Panc1 (cell line): Measurements from ENCODE around the gene SLC66A1. TPM values are rescaled to one million over a fixed set of nuclear protein-coding genes. Genes with fewer than 3 reads are reported as not detected.

Source experiments
- ATAC-seq: fragments of 200-7000 bp; cut with Tn5 transposase; 2 replicates; pipeline ENCODE4 v1.9.1; 2020; ENCODE audit warnings: mild to moderate bottlenecking, moderate library complexity
- BruUV-seq: library from RNA; stranded (reverse); fragments of 400-500 nt; replicated peaks from 2 replicates; lab custom pipeline; 2021; lab: Mats Ljungman, UMichigan
- CTCF ChIA-PET: fragments of 300-600 bp; sonication (Branson Sonifier 250); formaldehyde crosslinking; loops from one replicate; lab custom pipeline; 2022; ENCODE audit warnings: antibody characterized with exemption; lab: Charles Lee
- POLR2A ChIA-PET: fragments of 300-600 bp; sonication (Branson Sonifier 250); formaldehyde crosslinking; loops from one replicate; lab custom pipeline; 2022; ENCODE audit warnings: antibody characterized with exemption; lab: Charles Lee
- DNase-seq: peaks from one replicate; pipeline ENCODE4 v3.0.0-alpha.2; 2010; ENCODE audit warnings: low read depth, low spot score
- H3K27ac ChIP-seq: 2 replicates; pipeline ENCODE4 v1.5.1; 2011; ENCODE audit warnings: mild to moderate bottlenecking, low read length, inconsistent platforms
- H3K27me3 ChIP-seq: fragments of 200-500 bp; sonication (Bioruptor generic); 2 replicates; pipeline ENCODE4 v1.6.0; 2014; ENCODE audit warnings: low read length, inconsistent platforms; ENCODE audit not compliant: control insufficient read depth, insufficient read depth
- H3K36me3 ChIP-seq: fragments of 200-500 bp; sonication (Bioruptor generic); 2 replicates; pipeline ENCODE4 v1.5.1; 2014; ENCODE audit warnings: inconsistent platforms, mild to moderate bottlenecking, low read length, moderate library complexity; ENCODE audit not compliant: control insufficient read depth, insufficient read depth
- H3K4me1 ChIP-seq: 2 replicates; pipeline ENCODE4 v1.5.1; 2011; ENCODE audit warnings: inconsistent platforms, mild to moderate bottlenecking, low read length, moderate library complexity; ENCODE audit not compliant: control insufficient read depth, insufficient read depth
- H3K4me3 ChIP-seq, 2 experiments: 2 replicates each; pipeline ENCODE4 v1.5.1; 2011 to 2012; ENCODE audit warnings: low read depth in 2 of 2, low read length in 2 of 2, mild to moderate bottlenecking in 2 of 2, inconsistent platforms in 1 of 2, moderate library complexity in 1 of 2
- H3K9me3 ChIP-seq: fragments of 200-500 bp; sonication (Bioruptor generic); 2 replicates; pipeline ENCODE4 v1.5.1; 2014; ENCODE audit warnings: low read depth, mild to moderate bottlenecking, inconsistent platforms, low read length, moderate library complexity; ENCODE audit not compliant: control insufficient read depth, insufficient read depth
- POLR2AphosphoS5 ChIP-seq: IDR thresholded peaks from 2 replicates; pipeline ENCODE4 v1.6.1; 2012; ENCODE audit warnings: mild to moderate bottlenecking, low read depth, low read length, moderate library complexity
- SIN3A ChIP-seq: IDR thresholded peaks from 2 replicates; pipeline ENCODE4 v1.6.1; 2012; ENCODE audit warnings: low read depth, mild to moderate bottlenecking, low read length, moderate library complexity, borderline replicate concordance; ENCODE audit not compliant: insufficient read depth
- TCF7L2 ChIP-seq: IDR thresholded peaks from 2 replicates; pipeline ENCODE4 v1.6.1; 2011; ENCODE audit warnings: mild to moderate bottlenecking, low read depth, low read length, inconsistent platforms
- in situ Hi-C: cut with HindIII; loops from 2 replicates; pipeline ENCODE4 v1.10.0; 2016; ENCODE audit warnings: low sequenced_read_pairs, low pct_unique_long_range_greater_than_20kb
- intact Hi-C: fragments of 100-400 bp; cut with micrococcal nuclease; formaldehyde crosslinking; loops from one replicate; pipeline ENCODE4 v1.10.0; 2022; ENCODE audit not compliant: unreplicated experiment
- total RNA-seq: library from RNA; stranded (reverse); gene quantifications from one replicate; pipeline ENCODE4 v1.2.1, GENCODE V29; 2021; ENCODE audit not compliant: unreplicated experiment
- TF ChIP-seq, protein P1 (sequence below): fragments of 450-650 bp; IDR thresholded peaks from 2 replicates; pipeline ENCODE4 v1.5.1; 2017; ENCODE audit warnings: mild to moderate bottlenecking
- TF ChIP-seq, protein P2 (sequence below), 2 experiments: IDR thresholded peaks; 2 replicates each; pipeline ENCODE4 v1.6.1; 2011 to 2012; ENCODE audit warnings: low read depth in 2 of 2, control low read depth in 1 of 2, low read length in 1 of 2, mild to moderate bottlenecking in 1 of 2, moderate library complexity in 1 of 2; ENCODE audit not compliant: insufficient read depth in 1 of 2

The SLC66A1 gene
- total RNA-seq, 1 experiment from 2014 or later, result 42.0 TPM

DNA sequence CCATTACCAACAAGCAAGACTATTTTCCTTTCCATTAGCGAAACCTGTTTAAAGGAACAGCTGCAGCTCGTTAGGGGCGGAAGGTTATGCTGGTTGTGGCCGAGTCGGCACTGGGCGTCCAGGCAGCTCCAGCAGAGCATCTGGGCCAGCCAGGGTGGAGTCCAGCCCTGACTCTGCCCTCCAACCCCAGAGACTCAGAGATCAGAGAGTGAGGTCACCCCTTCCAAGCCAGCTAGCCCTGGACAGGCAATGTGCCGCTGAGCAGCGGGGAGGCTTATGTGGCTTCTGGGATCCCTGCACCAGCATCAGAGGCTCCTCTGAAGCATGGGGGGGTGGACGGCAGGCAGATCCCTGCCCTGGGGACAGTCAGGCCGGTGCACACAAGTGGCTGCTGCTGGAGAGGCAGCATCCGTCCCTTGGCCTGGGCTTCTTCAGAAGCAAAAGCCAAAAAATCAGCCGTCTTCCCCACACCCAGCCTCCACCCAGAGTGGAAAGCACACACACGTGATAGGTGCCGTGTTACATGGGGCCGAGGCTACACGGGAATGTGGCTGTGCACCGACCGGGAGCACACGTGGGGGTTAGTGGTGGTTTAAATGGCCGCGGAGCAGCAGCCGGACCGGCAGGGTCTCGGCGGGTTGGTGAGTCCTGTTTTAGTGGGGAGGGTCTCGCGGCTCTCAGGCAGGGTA is 30.1 kb downstream of the SLC66A1 start:
- no peak overlapping the region for H3K4me3 ChIP-seq
- ATAC-seq, result 0 out of 2 replicates have a peak, but pooled peaks have one; percentile 3
- H3K27me3 ChIP-seq, result no peaks in the 10 kb centered on the region
- peaks cover 5% of the 10 kb centered on the region; the same call in 1 of the 2 replicates for H3K36me3 ChIP-seq
- in situ Hi-C loops (no loop called here), intact Hi-C loops (loop anchor here (5.0 kb wide), 1 partner anchor 310 kb away; no protein-coding TSS in a partner anchor)
- TF ChIP-seq, protein P1, sequence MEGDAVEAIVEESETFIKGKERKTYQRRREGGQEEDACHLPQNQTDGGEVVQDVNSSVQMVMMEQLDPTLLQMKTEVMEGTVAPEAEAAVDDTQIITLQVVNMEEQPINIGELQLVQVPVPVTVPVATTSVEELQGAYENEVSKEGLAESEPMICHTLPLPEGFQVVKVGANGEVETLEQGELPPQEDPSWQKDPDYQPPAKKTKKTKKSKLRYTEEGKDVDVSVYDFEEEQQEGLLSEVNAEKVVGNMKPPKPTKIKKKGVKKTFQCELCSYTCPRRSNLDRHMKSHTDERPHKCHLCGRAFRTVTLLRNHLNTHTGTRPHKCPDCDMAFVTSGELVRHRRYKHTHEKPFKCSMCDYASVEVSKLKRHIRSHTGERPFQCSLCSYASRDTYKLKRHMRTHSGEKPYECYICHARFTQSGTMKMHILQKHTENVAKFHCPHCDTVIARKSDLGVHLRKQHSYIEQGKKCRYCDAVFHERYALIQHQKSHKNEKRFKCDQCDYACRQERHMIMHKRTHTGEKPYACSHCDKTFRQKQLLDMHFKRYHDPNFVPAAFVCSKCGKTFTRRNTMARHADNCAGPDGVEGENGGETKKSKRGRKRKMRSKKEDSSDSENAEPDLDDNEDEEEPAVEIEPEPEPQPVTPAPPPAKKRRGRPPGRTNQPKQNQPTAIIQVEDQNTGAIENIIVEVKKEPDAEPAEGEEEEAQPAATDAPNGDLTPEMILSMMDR, result no peak
- TF ChIP-seq SIN3A, result no peak
- TF ChIP-seq POLR2AphosphoS5, result no peak
- TF ChIP-seq, protein P2, sequence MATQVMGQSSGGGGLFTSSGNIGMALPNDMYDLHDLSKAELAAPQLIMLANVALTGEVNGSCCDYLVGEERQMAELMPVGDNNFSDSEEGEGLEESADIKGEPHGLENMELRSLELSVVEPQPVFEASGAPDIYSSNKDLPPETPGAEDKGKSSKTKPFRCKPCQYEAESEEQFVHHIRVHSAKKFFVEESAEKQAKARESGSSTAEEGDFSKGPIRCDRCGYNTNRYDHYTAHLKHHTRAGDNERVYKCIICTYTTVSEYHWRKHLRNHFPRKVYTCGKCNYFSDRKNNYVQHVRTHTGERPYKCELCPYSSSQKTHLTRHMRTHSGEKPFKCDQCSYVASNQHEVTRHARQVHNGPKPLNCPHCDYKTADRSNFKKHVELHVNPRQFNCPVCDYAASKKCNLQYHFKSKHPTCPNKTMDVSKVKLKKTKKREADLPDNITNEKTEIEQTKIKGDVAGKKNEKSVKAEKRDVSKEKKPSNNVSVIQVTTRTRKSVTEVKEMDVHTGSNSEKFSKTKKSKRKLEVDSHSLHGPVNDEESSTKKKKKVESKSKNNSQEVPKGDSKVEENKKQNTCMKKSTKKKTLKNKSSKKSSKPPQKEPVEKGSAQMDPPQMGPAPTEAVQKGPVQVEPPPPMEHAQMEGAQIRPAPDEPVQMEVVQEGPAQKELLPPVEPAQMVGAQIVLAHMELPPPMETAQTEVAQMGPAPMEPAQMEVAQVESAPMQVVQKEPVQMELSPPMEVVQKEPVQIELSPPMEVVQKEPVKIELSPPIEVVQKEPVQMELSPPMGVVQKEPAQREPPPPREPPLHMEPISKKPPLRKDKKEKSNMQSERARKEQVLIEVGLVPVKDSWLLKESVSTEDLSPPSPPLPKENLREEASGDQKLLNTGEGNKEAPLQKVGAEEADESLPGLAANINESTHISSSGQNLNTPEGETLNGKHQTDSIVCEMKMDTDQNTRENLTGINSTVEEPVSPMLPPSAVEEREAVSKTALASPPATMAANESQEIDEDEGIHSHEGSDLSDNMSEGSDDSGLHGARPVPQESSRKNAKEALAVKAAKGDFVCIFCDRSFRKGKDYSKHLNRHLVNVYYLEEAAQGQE (IDR thresholded peaks at IDR 0.05; ENCODE audit: insufficient read depth in 1 of 2, low read depth in 2 of 2, low read length in 1 of 2), result no peak
- no peak for TF ChIP-seq TCF7L2
- no peak overlapping the region for H3K27ac ChIP-seq
- no TSS peak for BruUV-seq
- ChIA-PET CTCF (interaction anchor here (0.6 to 0.7 kb wide), 3 partner anchors 55 to 320 kb away, joined by 3 to 8 read pairs (median 5); no protein-coding TSS in a partner anchor), POLR2A (no interaction called here)
- DNase-seq, result no peak
- 0 out of 2 replicates have a peak, but pooled peaks cover 3% of the 10 kb centered on the region for H3K4me1 ChIP-seq
- H3K9me3 ChIP-seq, result no peaks in the 10 kb centered on the region

DNA sequence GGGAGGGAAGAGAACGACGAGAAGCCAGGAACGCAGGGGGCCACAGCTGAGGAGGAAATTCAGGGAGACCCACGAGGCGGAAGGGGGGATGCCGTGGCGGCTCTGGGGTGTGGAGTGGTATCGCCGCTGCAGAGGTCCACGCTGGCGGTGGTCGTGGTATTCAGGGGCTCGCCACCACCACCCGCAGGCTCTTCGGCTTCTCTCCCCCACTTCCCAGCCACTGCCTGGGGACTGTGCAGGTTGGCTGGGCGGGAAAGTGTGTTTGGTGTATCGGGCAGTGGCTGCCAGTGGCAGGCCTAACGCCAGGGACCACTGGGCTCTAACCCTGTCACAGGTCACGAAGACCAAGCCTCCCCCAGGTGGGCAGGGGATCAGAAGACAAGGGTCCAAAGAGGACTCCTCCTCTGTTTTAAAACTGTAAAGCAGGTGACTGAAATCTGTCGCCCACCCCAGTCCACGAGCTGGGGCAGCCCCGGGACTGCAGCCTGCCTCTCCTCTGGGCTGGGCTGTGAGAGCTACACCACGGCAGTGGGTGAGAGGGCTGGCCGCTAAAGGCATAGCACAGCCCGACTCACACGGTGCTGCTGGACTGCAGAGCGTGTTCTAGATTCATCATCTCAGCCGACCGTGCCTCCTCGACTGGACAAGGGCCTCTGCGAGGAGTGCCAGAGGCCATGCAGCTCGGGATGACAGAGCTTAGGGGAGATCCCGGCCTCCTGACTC is 30.9 kb downstream of the SLC66A1 start:
- BruUV-seq, result no TSS peak

More for the DNA sequence above, 30.9 kb downstream of the SLC66A1 start:
- ChIA-PET POLR2A (no interaction called here), CTCF (interaction anchor here (0.6 kb wide), 1 partner anchor 319 kb away, joined by 3 read pairs; no protein-coding TSS in a partner anchor)
- H3K4me3 ChIP-seq, result no peak overlapping the region
- DNase-seq, result no peak
- ATAC-seq, result no peak
- no peaks in the 10 kb centered on the region for H3K9me3 ChIP-seq
- no peaks in the 10 kb centered on the region for H3K27me3 ChIP-seq
- intact Hi-C loops, result loop anchor here (5.0 kb wide), 1 partner anchor 309 kb away; no protein-coding TSS in a partner anchor
- H3K4me1 ChIP-seq, result 0 out of 2 replicates have a peak, but pooled peaks cover 3% of the 10 kb centered on the region
- in situ Hi-C loops, result no loop called here
- H3K36me3 ChIP-seq, result peaks cover 5% of the 10 kb centered on the region; the same call in 1 of the 2 replicates
- TF ChIP-seq TCF7L2 (no peak), POLR2AphosphoS5 (no peak), SIN3A (no peak)
- TF ChIP-seq, protein P2 (IDR thresholded peaks at IDR 0.05; ENCODE audit: insufficient read depth in 1 of 2, low read depth in 2 of 2, low read length in 1 of 2), result no peak
- TF ChIP-seq, protein P1, result no peak
- no peak overlapping the region for H3K27ac ChIP-seq
